GM21737 (cell line): ENCODE data around the gene DHCR24.

Experiments used
- ATAC-seq: cut with Tn5 transposase; IDR thresholded peaks from one replicate; pipeline ENCODE4 v1.9.1; 2021; ENCODE audit warnings: mild to moderate bottlenecking, moderate library complexity; ENCODE audit not compliant: unreplicated experiment

The DHCR24 gene

GRCh38 chr1:54819195-54819536, 67.8 kb downstream of the DHCR24 start:
- no peak for ATAC-seq

- no peak for ATAC-seq
These were observed 68.4 kb downstream of the DHCR24 start for GRCh38 chr1:54818461-54819194.

GRCh38 chr1:54816951-54817350, 70.0 kb downstream of the DHCR24 start:
- no peak for ATAC-seq

GRCh38 chr1:54816130-54816529, 70.9 kb downstream of the DHCR24 start:
- no peak for ATAC-seq

- no peak for ATAC-seq
These were observed 71.7 kb downstream of the DHCR24 start for GRCh38 chr1:54815086-54815876.

GRCh38 chr1:54814571-54814970, 72.4 kb downstream of the DHCR24 start:
- ATAC-seq, result no peak

GRCh38 chr1:54814126-54814498, 72.9 kb downstream of the DHCR24 start:
- ATAC-seq, result no peak

- no peak for ATAC-seq
These were observed 73.4 kb downstream of the DHCR24 start for GRCh38 chr1:54813485-54814125.

- no peak for ATAC-seq
These were observed 74.1 kb downstream of the DHCR24 start for GRCh38 chr1:54812801-54813484.

GRCh38 chr1:54811739-54812655, 75.0 kb downstream of the DHCR24 start:
- no peak for ATAC-seq

- ATAC-seq, result no peak
These were observed 75.9 kb downstream of the DHCR24 start for GRCh38 chr1:54811066-54811465.

- ATAC-seq, result peak; percentile 59
These were observed 76.6 kb downstream of the DHCR24 start for GRCh38 chr1:54810153-54810942.

- ATAC-seq, result no peak
These were observed 77.4 kb downstream of the DHCR24 start for GRCh38 chr1:54809496-54810074.

GRCh38 chr1:54808443-54809207, 78.4 kb downstream of the DHCR24 start:
- no peak for ATAC-seq

GRCh38 chr1:54807756-54808155, 79.2 kb downstream of the DHCR24 start:
- no peak for ATAC-seq

- ATAC-seq, result no peak
These were observed 79.9 kb downstream of the DHCR24 start for GRCh38 chr1:54806931-54807611.

GRCh38 chr1:54805981-54806381, 81.0 kb downstream of the DHCR24 start:
- no peak for ATAC-seq

GRCh38 chr1:54805466-54805865, 81.5 kb downstream of the DHCR24 start:
- ATAC-seq, result no peak
